Pancreas (tissue), 10 donors: Measurements from ENCODE around the gene LST1. TPM values are rescaled to one million over a fixed set of nuclear protein-coding genes. Genes with fewer than 3 reads are reported as not detected.

Experiments
- ATAC-seq, 4 donors: fragments of 200-7000 bp; cut with Tn5 transposase; one replicate each; pipeline versions ENCODE4 v1.8.0 to v1.9.1; 2020; ENCODE audit warnings: mild to moderate bottlenecking in 4 of 4, moderate library complexity in 4 of 4
- DNase-seq, 6 donors: peaks; one replicate each; pipeline ENCODE4 v3.0.0-alpha.2; 2020
- FAIRE-seq: peaks from 2 replicates; lab custom pipeline; 2012; peaks lifted over from hg19 to GRCh38; lab: Jason Lieb, UNC
- H3K27ac ChIP-seq, 4 donors: fragments of 200-600 bp; sonication (generic); 1 replicate in 3 of 4; 2 replicates in 1 of 4; pipeline versions ENCODE4 v1.5.0 to v1.8.0; 2020
- H3K27me3 ChIP-seq, 4 donors: fragments of 200-600 bp; one replicate each; pipeline ENCODE4 v1.8.0; 2021
- H3K36me3 ChIP-seq, 3 donors: fragments of 200-600 bp; sonication (generic) in 1 of 3; one replicate each; pipeline versions ENCODE4 v1.5.0 to v1.8.0; 2020 to 2021
- H3K4me1 ChIP-seq, 3 donors: fragments of 200-600 bp; one replicate each; pipeline ENCODE4 v1.8.0; 2021
- H3K4me3 ChIP-seq, 4 donors: fragments of 200-600 bp; sonication (generic) in 2 of 4; one replicate each; pipeline versions ENCODE4 v1.5.0 to v1.8.0; 2020 to 2021
- H3K9me3 ChIP-seq, 4 donors: fragments of 200-600 bp; one replicate each; pipeline ENCODE4 v1.8.0; 2021
- WGBS, 2 donors: extraction: QIAGEN DNeasy Blood & Tissue Kit; methylation state at CpG; one replicate each; pipeline ENCODE4 v1.1.7; 2013; 5-methylcytosine and 5-hydroxymethylcytosine counted together
- intact Hi-C, 3 donors: fragments of 100-400 bp; cut with DNase I; formaldehyde crosslinking; loops; one replicate each; pipeline versions ENCODE4 v1.11.1 to v1.14.2; 2022
- polyA plus RNA-seq, 2 donors: library from polyadenylated mRNA; stranded (reverse); fragments of 200-250 nt; gene quantifications; one replicate each; pipeline ENCODE4 v1.2.3, GENCODE V29; 2013
- total RNA-seq, 6 donors: library from RNA; stranded (reverse); fragmentation: NEBNext Ultra II Directional in 4 of 6; extraction: Animal tissue kit (Norgen Biotek cat#: 25700) in 4 of 6; gene quantifications; one replicate each; pipeline versions ENCODE4 v1.2.1 to v1.2.4, GENCODE V29; 2021 to 2023
- TF ChIP-seq, protein P1 (sequence below), 4 donors: fragments of 200-600 bp; sonication (generic) in 3 of 4; IDR thresholded peaks; one replicate each; pipeline versions ENCODE4 v1.5.0 to v1.8.0; 2021; ENCODE audit warnings: antibody characterized with exemption in 4 of 4
- donor health status: healthy with polysubstance abuse.
- donor health status: DM: no; HTN: no; CAD: no; lungs with moderate emphysema.
- donor health status: DM: no; HTN: no; CAD: no.
- donor health status: control.
- donor health status: control.
- donor health status: Bipolar disorder and iron deficiency.
- donor health status: DM: yes; HTN: yes; CAD: no.
- donor health status: DM: no; HTN: no; CAD: no.
- donor health status: DM: no; HTN: no; CAD: no.
- donor health status: DM: yes; HTN: yes; CAD: no.

The LST1 gene
- total and polyA plus RNA-seq, 8 donors, result 0.56 to 12.9 (median 4.7) TPM

GRCh38 chr6:31574106-31575061, 11.7 kb upstream of the LST1 start:
- Histone ChIP-seq H3K4me3 (no peak overlapping the region), H3K27me3 (no peaks in the 10 kb centered on the region), H3K4me1 (peaks cover 0 to 9% (median 5%) of the 10 kb centered on the region in 3 donors), H3K36me3 (no peaks in the 10 kb centered on the region), H3K27ac (no peak overlapping the region), H3K9me3 (no peaks in the 10 kb centered on the region)
- FAIRE-seq, result no peak
- 64 to 76% methylated on average over 14 of the region's 14 CpGs for WGBS, 2 donors
- TF ChIP-seq, protein P1, sequence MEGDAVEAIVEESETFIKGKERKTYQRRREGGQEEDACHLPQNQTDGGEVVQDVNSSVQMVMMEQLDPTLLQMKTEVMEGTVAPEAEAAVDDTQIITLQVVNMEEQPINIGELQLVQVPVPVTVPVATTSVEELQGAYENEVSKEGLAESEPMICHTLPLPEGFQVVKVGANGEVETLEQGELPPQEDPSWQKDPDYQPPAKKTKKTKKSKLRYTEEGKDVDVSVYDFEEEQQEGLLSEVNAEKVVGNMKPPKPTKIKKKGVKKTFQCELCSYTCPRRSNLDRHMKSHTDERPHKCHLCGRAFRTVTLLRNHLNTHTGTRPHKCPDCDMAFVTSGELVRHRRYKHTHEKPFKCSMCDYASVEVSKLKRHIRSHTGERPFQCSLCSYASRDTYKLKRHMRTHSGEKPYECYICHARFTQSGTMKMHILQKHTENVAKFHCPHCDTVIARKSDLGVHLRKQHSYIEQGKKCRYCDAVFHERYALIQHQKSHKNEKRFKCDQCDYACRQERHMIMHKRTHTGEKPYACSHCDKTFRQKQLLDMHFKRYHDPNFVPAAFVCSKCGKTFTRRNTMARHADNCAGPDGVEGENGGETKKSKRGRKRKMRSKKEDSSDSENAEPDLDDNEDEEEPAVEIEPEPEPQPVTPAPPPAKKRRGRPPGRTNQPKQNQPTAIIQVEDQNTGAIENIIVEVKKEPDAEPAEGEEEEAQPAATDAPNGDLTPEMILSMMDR (IDR thresholded peaks at IDR 0.05), result no peak
- peak in 1 of 6 donors; percentile 22 for DNase-seq
- intact Hi-C loops, result no loop called here
- no peak for ATAC-seq

DNA sequence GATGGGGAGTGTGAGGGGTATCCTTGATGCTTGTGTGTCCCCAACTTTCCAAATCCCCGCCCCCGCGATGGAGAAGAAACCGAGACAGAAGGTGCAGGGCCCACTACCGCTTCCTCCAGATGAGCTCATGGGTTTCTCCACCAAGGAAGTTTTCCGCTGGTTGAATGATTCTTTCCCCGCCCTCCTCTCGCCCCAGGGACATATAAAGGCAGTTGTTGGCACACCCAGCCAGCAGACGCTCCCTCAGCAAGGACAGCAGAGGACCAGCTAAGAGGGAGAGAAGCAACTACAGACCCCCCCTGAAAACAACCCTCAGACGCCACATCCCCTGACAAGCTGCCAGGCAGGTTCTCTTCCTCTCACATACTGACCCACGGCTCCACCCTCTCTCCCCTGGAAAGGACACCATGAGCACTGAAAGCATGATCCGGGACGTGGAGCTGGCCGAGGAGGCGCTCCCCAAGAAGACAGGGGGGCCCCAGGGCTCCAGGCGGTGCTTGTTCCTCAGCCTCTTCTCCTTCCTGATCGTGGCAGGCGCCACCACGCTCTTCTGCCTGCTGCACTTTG, 10.7 kb upstream of the LST1 start, which contains the start of gene TNF:
Gene TNF, plus strand, starts transcription at position 231 of the 567 bp plus-strand sequence. Its CDS starts 177 bp downstream, at position 408.
- peak within 1 kb of the TSS in 1 of 4 donors; percentile 22 for H3K4me3 ChIP-seq
- no peaks in the 10 kb centered on the region for H3K9me3 ChIP-seq
- 62 to 72% methylated on average over 18 to 19 of the region's 19 CpGs for WGBS, 2 donors
- TF ChIP-seq, protein P1 (IDR thresholded peaks at IDR 0.05), result no peak
- H3K27me3 ChIP-seq, result no peaks in the 10 kb centered on the region
- no peaks in the 10 kb centered on the region for H3K36me3 ChIP-seq
- DNase-seq (peak in 2 of 6 donors; percentile 33 to 47), ATAC-seq (peak in 2 of 4 donors; percentile 26 to 60), FAIRE-seq (no peak)
- H3K27ac ChIP-seq, result no peak within 1 kb of the TSS
- peaks cover 0 to 11% (median 5%) of the 10 kb centered on the region in 3 donors for H3K4me1 ChIP-seq
- intact Hi-C loops, result no loop called here

DNA sequence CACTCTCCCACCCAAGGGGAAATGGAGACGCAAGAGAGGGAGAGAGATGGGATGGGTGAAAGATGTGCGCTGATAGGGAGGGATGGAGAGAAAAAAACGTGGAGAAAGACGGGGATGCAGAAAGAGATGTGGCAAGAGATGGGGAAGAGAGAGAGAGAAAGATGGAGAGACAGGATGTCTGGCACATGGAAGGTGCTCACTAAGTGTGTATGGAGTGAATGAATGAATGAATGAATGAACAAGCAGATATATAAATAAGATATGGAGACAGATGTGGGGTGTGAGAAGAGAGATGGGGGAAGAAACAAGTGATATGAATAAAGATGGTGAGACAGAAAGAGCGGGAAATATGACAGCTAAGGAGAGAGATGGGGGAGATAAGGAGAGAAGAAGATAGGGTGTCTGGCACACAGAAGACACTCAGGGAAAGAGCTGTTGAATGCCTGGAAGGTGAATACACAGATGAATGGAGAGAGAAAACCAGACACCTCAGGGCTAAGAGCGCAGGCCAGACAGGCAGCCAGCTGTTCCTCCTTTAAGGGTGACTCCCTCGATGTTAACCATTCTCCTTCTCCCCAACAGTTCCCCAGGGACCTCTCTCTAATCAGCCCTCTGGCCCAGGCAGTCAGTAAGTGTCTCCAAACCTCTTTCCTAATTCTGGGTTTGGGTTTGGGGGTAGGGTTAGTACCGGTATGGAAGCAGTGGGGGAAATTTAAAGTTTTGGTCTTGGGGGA, 10.0 kb upstream of the LST1 start:
- peaks cover 0 to 14% (median 5%) of the 10 kb centered on the region in 3 donors for H3K4me1 ChIP-seq
- ATAC-seq, result no peak
- peak overlapping the region in 1 of 4 donors; percentile 22 for H3K4me3 ChIP-seq
- no peak for FAIRE-seq
- intact Hi-C loops, result no loop called here
- DNase-seq, result no peak
- no peaks in the 10 kb centered on the region for H3K27me3 ChIP-seq
- no peak overlapping the region for H3K27ac ChIP-seq
- 71 to 80% methylated on average over 8 of the region's 8 CpGs for WGBS, 2 donors
- TF ChIP-seq, protein P1 (IDR thresholded peaks at IDR 0.05), result no peak
- H3K9me3 ChIP-seq, result no peaks in the 10 kb centered on the region
- H3K36me3 ChIP-seq, result no peaks in the 10 kb centered on the region

DNA sequence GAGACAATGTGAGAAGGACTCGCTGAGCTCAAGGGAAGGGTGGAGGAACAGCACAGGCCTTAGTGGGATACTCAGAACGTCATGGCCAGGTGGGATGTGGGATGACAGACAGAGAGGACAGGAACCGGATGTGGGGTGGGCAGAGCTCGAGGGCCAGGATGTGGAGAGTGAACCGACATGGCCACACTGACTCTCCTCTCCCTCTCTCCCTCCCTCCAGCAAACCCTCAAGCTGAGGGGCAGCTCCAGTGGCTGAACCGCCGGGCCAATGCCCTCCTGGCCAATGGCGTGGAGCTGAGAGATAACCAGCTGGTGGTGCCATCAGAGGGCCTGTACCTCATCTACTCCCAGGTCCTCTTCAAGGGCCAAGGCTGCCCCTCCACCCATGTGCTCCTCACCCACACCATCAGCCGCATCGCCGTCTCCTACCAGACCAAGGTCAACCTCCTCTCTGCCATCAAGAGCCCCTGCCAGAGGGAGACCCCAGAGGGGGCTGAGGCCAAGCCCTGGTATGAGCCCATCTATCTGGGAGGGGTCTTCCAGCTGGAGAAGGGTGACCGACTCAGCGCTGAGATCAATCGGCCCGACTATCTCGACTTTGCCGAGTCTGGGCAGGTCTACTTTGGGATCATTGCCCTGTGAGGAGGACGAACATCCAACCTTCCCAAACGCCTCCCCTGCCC, 9.0 kb upstream of the LST1 start:
- intact Hi-C loops, result no loop called here
- H3K4me1 ChIP-seq, result peaks cover 0 to 14% (median 10%) of the 10 kb centered on the region in 3 donors
- no peak overlapping the region for H3K27ac ChIP-seq
- TF ChIP-seq, protein P1 (IDR thresholded peaks at IDR 0.05), result no peak
- 85 to 91% methylated on average over 16 to 19 of the region's 19 CpGs for WGBS, 2 donors
- H3K4me3 ChIP-seq, result no peak overlapping the region
- no peaks in the 10 kb centered on the region for H3K36me3 ChIP-seq
- ATAC-seq (no peak), DNase-seq (peak in 1 of 6 donors; percentile 47), FAIRE-seq (no peak)
- no peaks in the 10 kb centered on the region for H3K9me3 ChIP-seq
- no peaks in the 10 kb centered on the region for H3K27me3 ChIP-seq
